CD4-positive, alpha-beta T cell treated with Interleukin-15 for 1 hour (primary cell): ENCODE results near the gene TVP23A.
"Not testable (repeated sequence)": the region's sequence is repeated elsewhere in the genome, so short reads cannot be mapped to it uniquely, and the experiment has no call there.

Source experiments
- DNase-seq: peaks from one replicate; pipeline ENCODE4 v3.0.0-alpha.2; 2020

TVP23A gene

GRCh38 chr16:10791048-10791447 lies 27.5 kb downstream of the TVP23A start:
- DNase-seq: no peak

DNA sequence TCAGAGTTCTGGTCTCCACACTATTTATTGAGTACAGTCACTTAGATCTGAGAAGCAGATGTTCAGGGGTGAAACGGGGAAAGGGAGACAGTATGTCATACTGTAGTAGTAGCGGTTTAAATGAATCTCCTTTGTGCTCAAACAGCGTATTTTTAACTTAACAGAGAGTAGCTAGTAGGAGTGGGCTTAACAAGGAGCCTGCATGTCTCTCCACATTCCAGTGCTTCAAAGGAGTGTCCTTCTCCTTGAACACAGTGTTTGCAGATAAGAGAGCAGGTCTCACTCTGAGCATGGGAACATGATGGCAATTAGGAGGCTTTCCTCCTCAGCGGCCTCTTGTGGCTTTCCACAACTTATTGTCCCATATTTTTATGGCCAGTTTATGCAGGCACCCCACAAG lies 30.0 kb downstream of the TVP23A start:
- DNase-seq: not testable (repeated sequence)

DNA sequence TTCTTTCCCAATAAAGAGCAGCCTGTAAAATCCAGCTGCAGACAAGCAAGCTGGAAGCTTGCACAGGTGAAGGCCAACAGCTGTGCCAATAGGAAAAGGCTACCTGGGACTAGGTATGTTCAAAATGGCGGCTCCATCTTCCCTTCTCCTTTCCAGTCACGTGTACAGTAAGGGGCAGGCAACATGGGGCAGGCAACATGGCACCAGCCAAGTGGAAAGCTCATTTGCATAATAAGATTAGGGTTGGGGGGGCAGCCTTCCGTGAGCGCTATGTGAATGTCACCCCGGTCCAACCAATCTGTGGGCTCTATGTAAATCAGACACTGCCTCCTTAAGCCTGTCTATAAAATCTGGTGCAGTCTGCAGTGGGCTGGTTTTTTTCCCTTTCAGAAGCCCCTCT lies 31.3 kb downstream of the TVP23A start:
- DNase-seq: peak; percentile 27

GRCh38 chr16:10782628-10783027 lies 36.0 kb downstream of the TVP23A start:
- DNase-seq: no peak

GRCh38 chr16:10780628-10781027 lies 38.0 kb downstream of the TVP23A start:
- no peak for DNase-seq

- DNase-seq: not testable (repeated sequence)
Observed at GRCh38 chr16:10779908-10780307, 38.7 kb downstream of the TVP23A start.

DNA sequence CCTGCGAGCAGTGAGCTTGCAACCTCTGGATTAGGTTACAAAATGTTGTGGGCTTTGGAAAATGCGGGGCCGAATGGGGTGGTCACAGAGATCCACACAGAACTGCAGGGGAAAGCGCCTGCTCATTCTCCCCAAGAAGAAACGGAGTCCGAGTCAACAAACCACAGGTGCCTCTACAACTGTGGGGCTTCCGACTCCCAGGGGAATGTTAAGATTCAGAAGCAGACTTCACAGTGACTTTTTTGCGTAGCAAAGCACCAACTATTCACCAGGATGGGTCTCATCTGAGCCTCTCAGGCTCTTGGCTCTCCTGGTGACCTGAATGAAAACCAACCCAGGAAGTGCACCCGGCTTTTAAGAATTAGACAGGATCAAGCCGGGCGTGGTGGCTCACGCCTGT lies 41.2 kb downstream of the TVP23A start:
- DNase-seq: no peak

DNA sequence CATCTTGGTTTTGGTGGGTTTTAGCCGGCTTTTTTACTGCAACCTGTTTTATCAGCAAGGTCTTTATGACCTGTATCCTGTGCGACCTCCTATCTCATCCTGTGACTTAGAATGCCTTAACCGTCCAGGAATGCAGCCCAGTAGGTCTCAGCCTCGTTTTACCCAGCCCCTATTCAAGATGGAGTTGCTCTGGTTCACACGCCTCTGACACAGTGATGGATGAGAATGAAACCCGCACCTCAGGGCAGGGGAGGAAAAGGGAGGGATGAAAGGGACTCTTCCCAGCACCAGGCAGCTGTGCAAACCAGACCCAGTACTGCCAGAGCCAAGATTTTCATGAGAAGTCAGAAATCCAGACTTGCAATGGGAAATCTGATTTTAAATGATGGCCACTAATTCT lies 41.7 kb downstream of the TVP23A start:
- DNase-seq: not testable (repeated sequence)

DNA sequence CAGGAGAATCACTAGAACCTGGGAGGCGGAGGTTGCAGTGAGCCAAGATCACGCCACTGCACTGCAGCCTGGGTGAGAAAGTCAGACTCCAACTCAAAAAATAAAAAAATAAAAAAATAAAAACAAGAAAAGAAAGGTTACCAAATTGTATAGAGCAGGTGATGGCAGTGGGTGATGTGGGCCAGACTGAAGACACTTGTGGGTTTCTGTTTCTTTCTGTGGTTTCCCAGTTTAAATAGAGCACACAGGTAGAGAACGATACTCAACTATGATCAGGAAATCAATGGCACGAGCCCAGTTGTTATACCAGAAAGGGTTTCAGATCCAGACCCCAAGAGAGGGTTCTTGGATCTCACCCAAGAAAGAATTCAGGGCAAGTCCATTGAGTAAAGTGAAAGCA lies 42.3 kb downstream of the TVP23A start:
- no peak for DNase-seq

DNA sequence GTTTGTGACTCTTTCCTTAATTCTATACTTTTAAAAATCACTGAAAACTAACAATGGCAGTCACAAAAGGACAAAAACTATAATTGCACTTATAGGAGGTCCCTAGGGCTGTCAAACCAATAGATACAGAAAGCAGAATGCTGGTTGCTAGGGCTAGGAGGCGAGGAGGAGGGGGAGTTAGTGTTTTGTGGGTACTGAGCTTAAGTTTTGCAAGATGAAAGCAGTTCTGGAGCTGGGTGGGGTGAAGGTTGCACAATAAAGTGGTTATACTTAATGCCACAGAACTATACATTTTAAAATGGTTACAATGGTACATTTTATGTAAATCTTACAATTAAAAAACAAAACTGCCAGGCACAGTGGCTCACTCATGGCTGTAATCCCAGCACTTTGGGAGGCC lies 47.7 kb downstream of the TVP23A start:
- peak; percentile 23 for DNase-seq

GRCh38 chr16:10769381-10769780 lies 49.2 kb downstream of the TVP23A start:
- DNase-seq: no peak

GRCh38 chr16:10767127-10767526 lies 51.5 kb downstream of the TVP23A start:
- no peak for DNase-seq

DNA sequence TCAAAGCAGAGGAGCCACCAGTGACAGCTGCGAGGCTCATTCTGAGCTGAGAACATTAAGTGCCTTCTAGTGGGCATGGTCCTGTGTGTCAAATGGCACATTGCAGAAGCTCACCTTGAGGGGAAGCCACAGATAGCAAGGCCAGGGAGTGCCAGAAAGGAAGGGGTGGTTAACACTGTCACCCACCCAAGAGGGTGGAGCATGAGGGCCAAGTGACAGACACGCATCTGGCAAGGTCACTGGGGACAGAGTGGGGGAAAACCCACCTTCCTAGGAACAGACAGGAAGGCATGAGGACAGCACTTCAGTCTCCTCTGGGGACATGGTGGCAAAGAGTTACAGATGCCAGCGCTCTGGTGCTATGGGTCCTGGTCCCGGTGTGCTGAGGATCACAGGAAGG lies 52.8 kb downstream of the TVP23A start:
- DNase-seq: peak; percentile 62

GRCh38 chr16:10763456-10763855 lies 55.1 kb downstream of the TVP23A start:
- no peak for DNase-seq

DNA sequence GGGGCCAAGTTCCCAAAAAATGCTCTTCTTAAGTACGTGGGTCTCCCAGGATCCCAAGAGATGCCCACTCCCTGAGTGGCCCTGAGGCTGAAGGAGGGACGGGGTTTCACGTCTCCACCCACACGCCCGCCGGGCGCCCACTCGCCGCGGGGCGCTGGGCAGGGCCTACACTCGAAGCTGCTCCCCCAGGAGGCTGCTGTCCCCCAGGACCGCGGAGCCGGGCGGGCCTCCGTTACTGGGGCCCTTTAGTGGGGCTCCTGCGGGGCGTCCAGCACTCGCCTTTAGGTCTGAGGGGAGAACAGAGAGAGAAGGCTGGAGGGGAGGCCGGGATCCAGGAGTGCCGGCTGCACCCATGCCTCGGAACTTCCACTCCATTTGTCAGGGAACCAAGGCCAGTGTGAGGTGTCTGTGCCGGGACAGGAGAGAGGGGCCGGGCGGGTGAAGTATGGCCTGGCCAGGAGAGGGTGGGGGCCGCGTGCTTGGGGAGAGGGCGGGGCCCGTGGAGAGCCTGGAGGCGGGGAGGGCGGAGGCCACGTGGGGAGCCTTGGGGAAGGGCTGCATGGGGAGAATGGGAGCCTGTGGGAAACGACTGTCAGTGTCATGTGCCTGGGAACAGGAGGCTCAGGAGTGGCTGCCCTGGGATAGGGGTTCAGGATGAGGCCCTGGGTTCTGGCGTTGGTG lies 56.1 kb downstream of the TVP23A start:
- DNase-seq: no peak

DNA sequence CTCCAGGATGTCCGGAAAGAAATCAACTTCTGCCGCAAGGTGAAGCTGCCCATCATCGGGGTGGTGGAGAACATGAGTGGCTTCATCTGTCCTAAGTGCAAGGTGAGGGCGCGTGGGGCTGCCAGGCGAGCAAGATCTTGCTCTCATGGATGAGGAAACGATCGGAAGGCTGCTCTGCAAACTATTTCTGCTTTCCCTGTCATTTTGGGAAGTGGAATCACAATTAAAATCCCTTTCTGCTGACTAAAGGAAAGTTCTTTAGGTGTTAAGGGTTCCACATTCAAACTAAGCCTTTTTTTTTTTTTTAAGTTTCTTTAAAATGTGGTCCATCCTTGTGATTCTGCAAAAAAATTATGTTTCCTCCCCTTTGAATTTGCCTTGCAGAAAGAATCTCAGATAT lies 57.2 kb downstream of the TVP23A start:
- DNase-seq: no peak

GRCh38 chr16:10760858-10761257 lies 57.7 kb downstream of the TVP23A start:
- DNase-seq: no peak

DNA sequence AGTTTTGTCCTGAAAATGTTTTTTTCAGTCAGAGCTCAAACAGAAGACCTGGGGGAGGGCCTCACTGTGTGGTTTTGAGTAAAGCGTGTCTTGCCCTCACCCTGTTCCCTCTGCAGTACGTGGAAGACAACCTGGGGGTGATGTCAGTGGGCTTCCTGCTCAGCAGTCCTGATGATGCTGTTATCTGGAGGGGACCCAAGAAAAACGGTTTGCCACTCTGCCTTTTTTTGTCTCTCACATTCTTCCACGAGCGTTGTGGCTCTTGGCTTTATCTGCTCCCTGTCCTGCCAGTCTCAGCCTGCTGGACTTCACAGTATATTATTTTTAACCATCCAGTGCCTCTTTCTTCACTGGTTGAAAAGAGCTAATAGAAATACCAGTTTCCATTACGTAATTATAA lies 62.0 kb downstream of the TVP23A start:
- no peak for DNase-seq

DNA sequence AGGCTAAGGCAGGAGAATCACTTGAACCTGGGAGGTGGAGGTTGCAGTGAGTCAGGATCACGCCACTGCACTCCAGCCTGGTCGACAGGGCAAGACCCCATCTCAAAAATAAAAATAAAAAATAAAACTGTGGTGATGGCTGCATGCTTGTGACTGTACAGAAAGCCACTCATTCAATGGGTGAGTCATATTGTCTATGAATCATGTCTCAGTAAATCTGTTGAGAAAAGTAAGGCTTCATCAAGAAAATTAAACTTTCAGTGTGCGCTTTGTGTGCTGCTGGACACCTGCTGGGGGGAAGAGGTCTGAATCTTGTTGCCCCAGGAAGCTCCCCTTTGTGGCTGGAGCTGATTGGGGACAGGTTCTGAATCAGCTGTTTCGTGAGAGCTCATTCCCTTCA lies 63.7 kb downstream of the TVP23A start:
- DNase-seq: no peak

- DNase-seq: no peak
Observed at GRCh38 chr16:10753670-10754069, 64.9 kb downstream of the TVP23A start.

DNA sequence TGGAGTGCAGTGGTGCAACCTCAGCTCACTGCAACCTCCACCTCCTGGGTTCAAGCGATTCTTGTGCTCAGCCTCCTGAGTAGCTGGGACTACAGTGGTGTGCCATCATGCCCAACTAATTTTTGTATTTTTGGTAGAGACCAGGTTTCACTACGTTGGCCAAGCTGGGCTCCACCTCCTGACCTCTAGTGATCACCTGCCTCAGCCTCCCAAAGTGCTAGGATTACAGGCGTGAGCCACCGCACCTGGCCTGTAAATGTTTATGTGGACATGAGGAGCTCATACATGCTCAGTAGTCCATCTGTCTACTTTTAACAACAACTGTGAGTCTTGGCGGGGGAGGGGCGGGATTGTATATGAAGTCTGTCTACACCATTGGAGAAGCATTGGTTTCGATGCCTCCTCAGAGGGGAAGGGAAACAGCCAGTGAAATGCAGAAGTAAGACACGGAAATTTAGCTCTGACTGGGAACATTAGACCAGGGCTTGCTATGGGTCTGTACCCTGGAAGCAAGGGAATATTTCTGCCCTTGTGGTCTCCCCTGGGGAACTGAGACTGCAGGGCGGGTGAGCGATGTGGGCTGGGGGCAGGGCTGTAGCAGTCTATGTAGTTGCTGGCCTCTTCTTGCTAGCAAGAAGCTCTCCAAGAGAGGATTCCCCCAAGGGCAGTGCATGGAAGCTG lies 65.6 kb downstream of the TVP23A start:
- DNase-seq: peak; percentile 58

- DNase-seq: no peak
Observed at GRCh38 chr16:10751291-10751697, 67.3 kb downstream of the TVP23A start.

DNA sequence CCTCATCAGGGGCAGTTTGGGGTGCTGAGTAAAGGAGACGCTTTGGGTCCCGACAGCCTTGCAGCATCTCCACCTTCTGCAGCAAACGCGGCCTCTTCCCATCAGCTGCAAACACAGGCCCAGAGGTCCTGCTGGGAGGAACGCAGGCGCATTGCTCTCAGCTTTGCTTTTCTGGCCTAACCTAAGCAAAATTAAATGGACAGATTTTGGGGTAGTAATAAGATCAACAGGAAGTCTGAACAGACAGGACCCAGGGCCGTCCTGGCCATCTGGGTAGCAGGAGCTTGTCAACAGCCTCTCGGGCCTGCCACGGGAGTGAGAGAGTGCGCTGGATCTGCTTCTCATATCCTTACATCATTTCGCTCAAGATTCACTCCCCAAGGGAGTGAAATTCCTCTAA lies 67.8 kb downstream of the TVP23A start:
- no peak for DNase-seq

- DNase-seq: no peak
Observed at GRCh38 chr16:10745841-10746240, 72.8 kb downstream of the TVP23A start.
